Mesothelial cell of epicardium (in vitro differentiated cells): ENCODE results near the gene CCL4L2. TPM values are rescaled to one million over a fixed set of nuclear protein-coding genes. Genes with fewer than 3 reads are reported as not detected.
"Not testable (repeated sequence)": the region's sequence is repeated elsewhere in the genome, so short reads cannot be mapped to it uniquely, and the experiment has no call there.

ENCODE experiments used
- DNase-seq, 2 experiments: peaks; one replicate each; pipeline ENCODE4 v3.0.0; 2021; ENCODE audit warnings: low spot score in 2 of 2; ENCODE audit not compliant: unreplicated experiment in 2 of 2
- H3K27ac Mint-ChIP-seq: 2 replicates; pipeline ENCODE4 v1.8.0; 2021; ENCODE audit warnings: mixed read lengths
- H3K27me3 Mint-ChIP-seq: 2 replicates; pipeline ENCODE4 v1.8.0; 2021; ENCODE audit warnings: low read depth, mixed read lengths
- H3K36me3 Mint-ChIP-seq: 2 replicates; pipeline ENCODE4 v1.8.0; 2021; ENCODE audit warnings: mixed read lengths
- H3K4me1 Mint-ChIP-seq: 2 replicates; pipeline ENCODE4 v1.8.0; 2021; ENCODE audit warnings: mixed read lengths
- H3K4me3 Mint-ChIP-seq: 2 replicates; pipeline ENCODE4 v1.8.0; 2021; ENCODE audit warnings: mild to moderate bottlenecking, moderate library complexity, mixed read lengths
- H3K9me3 Mint-ChIP-seq: 2 replicates; pipeline ENCODE4 v1.8.0; 2021; ENCODE audit warnings: mixed read lengths
- total RNA-seq: library from RNA; stranded (reverse); gene quantifications from 3 replicates; pipeline ENCODE4 v1.2.1, GENCODE V29; 2021
- TF ChIP-seq, protein P1 (sequence below): fragments of 200-600 bp; sonication (generic); IDR thresholded peaks from one replicate; pipeline ENCODE4 v1.5.0; 2021; ENCODE audit warnings: antibody characterized with exemption; ENCODE audit not compliant: unreplicated experiment

The CCL4L2 gene
- not detected in 3 replicates for total RNA-seq

DNA sequence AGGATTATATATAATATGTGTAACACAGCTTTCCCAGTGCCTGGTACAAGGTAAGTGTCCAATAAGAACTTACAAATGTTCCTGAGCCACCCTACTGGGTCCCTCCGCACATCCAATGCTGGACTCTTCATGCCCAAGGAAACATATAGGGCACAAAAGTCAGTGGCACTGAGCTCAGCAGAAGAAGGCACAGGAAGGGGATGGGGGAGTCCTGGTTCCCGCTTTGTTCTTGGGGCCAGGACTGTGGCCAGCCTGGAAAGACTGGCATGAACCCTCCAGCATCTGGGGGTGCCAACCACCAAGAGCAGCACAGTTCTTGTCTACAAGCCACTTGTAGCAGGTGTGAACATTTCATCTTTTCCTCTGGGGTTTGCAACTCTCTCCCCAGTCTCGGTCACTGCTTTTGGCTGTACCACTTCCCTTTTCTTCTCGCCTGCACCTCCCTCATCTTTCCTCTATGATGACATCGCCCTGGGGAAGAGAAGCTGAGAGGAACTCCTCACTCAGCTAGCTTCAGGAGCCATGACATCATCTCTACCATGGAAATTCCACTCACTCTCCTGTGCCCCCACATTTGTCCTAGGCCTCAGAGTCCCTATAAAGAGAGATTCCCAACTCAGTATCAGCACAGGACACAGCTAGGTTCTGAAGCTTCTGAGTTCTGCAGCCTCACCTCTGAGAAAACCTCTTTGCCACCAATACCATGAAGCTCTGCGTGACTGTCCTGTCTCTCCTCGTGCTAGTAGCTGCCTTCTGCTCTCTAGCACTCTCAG is at the start of gene CCL4L2:
Gene CCL4L2 (plus strand): TSS at position 625 of the 773 bp plus-strand sequence.
- not testable (repeated sequence) for H3K4me3 Mint-ChIP-seq, H3K9me3 Mint-ChIP-seq, DNase-seq, H3K36me3 Mint-ChIP-seq, H3K27ac Mint-ChIP-seq, H3K4me1 Mint-ChIP-seq
- H3K27me3 Mint-ChIP-seq: peaks cover 63% of the 10 kb centered on the region

DNA sequence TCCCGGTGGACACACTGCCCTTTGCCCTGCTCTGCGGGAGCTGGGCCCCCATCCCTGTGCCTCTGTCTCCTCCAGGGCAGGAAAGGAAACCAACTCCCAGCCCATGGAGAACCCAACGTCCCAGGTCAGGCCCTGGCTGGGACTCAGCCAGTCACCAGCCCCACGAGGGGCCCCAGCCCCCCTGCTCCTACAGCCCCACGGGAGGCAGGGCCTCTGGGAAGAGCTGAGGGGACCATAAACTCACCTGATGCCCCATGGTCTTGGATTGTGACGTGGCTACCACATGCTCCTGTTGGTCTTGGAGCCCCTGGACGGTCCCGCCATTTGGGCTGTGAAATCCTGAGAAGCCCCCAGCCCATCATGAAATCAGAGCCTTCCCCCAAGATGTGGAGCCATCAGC is 42.0 kb upstream of the CCL4L2 start:
- H3K36me3 Mint-ChIP-seq, H3K27ac Mint-ChIP-seq, H3K27me3 Mint-ChIP-seq, DNase-seq, H3K9me3 Mint-ChIP-seq, H3K4me3 Mint-ChIP-seq, H3K4me1 Mint-ChIP-seq: not testable (repeated sequence)

DNA sequence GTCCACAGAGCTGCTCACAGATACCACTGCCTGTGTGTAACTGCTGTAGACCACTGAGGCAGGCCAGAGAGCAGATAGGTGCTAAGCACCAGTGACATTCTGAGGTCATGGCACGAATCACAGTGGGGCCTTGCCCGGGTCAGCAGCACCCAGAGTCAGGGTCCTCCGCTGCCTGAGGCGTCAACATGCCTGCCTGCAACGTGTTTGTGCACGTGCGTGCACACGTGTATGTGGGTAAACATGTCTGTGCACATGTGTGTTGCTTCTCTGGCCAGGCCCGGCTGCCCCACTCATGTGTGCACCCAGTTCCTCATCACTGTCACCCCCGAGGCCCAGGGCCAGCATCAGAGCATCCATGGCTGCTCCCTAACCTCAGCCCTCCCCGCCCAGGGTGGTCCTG is 34.3 kb upstream of the CCL4L2 start, which contains the start of gene TBC1D3B:
Gene TBC1D3B (minus strand): TSS at position 101 of the 400 bp plus-strand sequence. CDS start 1,586 bp downstream, outside the sequence.
- not testable (repeated sequence) for H3K9me3 Mint-ChIP-seq
- H3K27me3 Mint-ChIP-seq: peaks cover 13% of the 10 kb centered on the region

DNA sequence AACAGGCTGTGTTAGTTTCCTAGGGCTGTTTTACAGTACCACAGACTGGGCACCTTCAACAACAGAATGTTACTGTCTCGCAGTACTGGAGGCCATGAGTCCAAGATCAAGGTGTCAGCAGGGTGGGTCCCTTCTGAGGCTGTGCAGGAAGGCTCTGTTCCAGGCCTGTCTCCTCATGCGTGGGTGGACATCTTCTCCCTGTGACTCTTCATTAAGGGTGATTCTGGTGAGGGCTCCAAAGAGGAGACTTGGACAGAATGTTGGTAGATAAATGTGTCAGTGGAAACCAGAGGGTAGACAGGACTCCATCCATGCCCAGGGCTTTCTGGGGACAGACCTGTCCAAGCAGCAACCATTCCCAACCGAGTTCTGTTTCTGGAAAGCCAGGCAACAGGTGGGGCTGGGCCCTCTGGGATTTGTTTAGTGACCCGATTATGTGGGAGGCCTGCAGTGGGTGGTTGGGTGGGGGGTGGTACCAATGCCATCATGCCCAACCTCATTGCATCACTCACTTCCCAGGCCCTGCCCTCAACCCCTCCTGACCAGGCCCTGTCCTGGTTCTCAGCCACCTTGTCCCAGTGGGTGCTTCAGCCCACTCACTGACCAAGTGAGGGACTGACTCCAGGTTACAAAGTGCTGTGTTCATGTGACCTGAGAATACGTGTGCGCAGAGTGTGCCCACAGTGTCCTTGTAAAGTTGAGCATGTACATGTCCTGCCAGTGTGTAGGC is 29.3 kb upstream of the CCL4L2 start:
- not testable (repeated sequence) for H3K27ac Mint-ChIP-seq, H3K9me3 Mint-ChIP-seq, DNase-seq, H3K36me3 Mint-ChIP-seq, H3K4me1 Mint-ChIP-seq
- peaks cover 61% of the 10 kb centered on the region for H3K27me3 Mint-ChIP-seq
- H3K4me3 Mint-ChIP-seq: peak overlapping the region; percentile 76

More for the DNA sequence above, 34.3 kb upstream of the CCL4L2 start, which contains the start of gene TBC1D3B:
- not testable (repeated sequence) for H3K4me1 Mint-ChIP-seq, H3K4me3 Mint-ChIP-seq, H3K27ac Mint-ChIP-seq, DNase-seq, H3K36me3 Mint-ChIP-seq

DNA sequence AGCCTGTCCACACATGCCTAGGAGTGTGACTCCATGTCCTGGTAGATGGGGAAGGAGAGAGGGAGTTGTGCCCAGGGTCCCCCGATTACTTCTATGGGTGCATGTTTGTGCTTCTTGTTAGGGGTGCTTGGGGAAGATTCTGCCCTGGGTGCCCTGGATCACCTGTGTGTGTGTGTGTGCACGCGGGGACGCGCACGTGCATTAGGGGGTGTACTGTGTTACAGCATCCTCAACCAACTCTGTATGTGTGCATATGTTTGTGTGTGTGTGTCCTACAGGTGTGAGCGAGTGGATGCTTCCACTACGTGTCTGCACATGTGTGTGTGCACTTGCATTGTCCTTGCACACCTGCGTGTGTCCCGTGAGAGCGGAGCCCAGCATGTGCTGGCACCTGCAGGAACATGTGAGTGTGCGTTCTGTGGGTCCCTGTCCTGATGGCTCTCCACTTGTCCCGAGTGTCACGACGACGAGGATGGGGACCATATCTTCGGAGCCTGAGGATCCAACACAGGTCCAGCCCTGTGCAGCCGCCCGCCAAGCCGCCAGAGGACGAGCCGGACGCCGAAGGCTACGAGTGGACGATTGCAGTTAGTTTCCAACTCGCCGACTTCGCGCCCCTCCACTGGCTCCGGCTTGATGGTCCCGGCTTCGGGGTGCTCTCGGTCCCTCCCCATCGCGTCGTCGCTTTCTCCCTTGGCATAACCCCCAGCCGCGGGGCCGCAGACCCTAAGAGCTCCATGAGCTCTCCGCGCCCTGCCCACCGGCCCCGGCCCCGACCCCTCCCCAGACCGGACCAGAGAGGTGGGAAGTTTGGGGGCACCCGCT is 28.5 kb upstream of the CCL4L2 start:
- DNase-seq: peak in 1 of 2 experiments; percentile 74
- Mint-ChIP-seq H3K4me3 (peak overlapping the region; percentile 76), H3K27me3 (peaks cover 65% of the 10 kb centered on the region), H3K27ac (no peak overlapping the region), H3K36me3 (no peaks in the 10 kb centered on the region), H3K4me1 (peaks cover 6% of the 10 kb centered on the region), H3K9me3 (no peaks in the 10 kb centered on the region)
- TF ChIP-seq, protein P1, sequence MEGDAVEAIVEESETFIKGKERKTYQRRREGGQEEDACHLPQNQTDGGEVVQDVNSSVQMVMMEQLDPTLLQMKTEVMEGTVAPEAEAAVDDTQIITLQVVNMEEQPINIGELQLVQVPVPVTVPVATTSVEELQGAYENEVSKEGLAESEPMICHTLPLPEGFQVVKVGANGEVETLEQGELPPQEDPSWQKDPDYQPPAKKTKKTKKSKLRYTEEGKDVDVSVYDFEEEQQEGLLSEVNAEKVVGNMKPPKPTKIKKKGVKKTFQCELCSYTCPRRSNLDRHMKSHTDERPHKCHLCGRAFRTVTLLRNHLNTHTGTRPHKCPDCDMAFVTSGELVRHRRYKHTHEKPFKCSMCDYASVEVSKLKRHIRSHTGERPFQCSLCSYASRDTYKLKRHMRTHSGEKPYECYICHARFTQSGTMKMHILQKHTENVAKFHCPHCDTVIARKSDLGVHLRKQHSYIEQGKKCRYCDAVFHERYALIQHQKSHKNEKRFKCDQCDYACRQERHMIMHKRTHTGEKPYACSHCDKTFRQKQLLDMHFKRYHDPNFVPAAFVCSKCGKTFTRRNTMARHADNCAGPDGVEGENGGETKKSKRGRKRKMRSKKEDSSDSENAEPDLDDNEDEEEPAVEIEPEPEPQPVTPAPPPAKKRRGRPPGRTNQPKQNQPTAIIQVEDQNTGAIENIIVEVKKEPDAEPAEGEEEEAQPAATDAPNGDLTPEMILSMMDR: no peak

DNA sequence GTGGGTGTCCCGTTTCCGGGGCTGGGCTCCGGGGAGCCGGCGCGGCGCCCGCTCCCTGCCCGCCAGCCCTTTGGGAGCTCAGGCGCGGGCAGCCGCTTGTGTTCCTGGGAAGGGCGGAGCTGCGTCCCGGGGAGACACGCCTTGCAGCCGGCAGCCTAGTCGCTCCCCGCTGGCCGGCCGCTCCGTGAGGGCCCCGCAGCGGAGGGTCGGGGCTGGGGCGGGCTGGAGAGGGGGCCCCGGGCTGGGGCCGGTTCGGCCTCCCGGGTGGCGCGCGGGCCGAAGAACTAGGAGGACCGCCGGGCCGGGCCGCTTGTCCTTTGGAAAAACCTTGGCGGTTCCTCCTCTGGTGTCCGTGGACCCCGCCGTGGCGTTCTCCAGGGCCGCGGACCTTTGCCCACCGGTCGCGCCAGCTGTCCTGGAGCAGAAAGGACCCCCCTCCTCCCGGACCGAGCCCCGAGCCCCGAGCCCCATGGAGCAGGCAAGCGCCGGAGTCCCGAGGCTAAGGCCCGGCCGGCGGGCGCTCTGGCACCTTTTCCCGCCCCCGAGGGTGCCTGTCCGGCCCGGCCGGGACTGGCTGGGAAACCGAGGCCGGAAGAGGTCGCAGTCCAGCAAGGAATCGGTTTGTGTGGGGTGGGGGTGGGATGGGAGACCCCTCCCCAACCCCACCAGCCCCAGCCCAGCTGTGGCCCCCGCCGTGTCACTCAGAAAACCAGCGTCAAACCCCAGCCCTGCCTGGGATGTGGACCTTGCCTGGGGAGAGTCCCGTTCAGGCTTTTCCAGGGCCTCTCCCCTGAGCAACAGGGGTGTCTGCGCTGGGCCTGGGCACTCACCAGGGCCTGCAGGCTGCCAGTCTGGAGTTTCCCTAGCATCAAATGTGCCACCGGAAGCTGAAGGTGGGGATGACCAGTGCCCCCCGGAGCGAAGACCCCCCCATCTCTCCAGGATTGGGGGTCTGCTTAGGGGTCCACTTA is 27.6 kb upstream of the CCL4L2 start:
- Mint-ChIP-seq H3K36me3 (no peaks in the 10 kb centered on the region), H3K4me3 (peak overlapping the region; percentile 76), H3K27ac (no peak overlapping the region), H3K9me3 (no peaks in the 10 kb centered on the region), H3K4me1 (peaks cover 6% of the 10 kb centered on the region), H3K27me3 (peaks cover 74% of the 10 kb centered on the region)
- DNase-seq: peak; percentile 82 to 92
- TF ChIP-seq, protein P1: no peak
